ENCODE results near the gene VARS2.

DNA sequence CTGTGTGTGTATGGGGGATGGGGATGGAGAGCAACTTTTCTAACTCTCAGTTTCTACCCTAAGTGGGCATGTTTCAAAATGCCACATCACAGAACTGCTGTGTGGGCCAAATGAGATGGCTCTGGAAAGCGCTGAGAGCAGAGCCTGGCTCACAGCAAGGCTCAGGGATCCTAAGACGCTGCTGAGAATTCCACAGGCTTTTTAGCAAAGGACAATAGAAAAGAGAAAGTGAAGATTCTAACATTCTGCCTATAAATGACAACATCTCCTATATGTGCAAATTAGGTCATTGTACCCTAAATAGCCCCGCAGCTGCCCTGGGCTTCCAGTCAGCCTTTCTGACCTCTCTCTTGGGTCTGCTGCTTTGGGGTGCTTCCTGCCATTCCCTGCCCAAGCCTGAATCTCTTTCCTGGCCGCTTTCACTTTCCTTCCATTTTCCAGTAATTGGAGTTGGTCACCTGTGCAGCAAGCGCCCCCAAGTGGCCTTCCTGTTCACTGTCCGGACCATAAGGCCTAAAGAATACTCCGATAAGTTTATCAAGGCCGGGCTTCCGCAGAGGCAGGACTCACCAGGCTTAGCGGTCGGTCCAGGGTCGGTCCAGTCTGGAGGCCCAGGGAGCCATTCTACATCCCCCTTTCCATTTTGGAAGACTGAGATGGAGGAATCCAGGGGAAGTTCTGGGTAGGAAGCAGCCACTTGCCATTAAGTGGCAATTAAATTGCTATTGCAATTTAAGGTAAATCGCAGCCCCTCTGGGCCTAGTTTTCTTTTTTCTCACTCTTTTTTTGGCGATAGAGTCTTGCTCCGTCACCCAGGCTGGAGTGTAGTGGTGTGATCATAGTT lies 36.4 kb upstream of the VARS2 start:
- TF ChIP-seq, protein P1, sequence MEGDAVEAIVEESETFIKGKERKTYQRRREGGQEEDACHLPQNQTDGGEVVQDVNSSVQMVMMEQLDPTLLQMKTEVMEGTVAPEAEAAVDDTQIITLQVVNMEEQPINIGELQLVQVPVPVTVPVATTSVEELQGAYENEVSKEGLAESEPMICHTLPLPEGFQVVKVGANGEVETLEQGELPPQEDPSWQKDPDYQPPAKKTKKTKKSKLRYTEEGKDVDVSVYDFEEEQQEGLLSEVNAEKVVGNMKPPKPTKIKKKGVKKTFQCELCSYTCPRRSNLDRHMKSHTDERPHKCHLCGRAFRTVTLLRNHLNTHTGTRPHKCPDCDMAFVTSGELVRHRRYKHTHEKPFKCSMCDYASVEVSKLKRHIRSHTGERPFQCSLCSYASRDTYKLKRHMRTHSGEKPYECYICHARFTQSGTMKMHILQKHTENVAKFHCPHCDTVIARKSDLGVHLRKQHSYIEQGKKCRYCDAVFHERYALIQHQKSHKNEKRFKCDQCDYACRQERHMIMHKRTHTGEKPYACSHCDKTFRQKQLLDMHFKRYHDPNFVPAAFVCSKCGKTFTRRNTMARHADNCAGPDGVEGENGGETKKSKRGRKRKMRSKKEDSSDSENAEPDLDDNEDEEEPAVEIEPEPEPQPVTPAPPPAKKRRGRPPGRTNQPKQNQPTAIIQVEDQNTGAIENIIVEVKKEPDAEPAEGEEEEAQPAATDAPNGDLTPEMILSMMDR (IDR thresholded peaks at IDR 0.05): peak; percentile 78 to 94 (median 80)
- peak; percentile 33 to 83 for TF ChIP-seq POLR2AphosphoS5 (IDR thresholded peaks at IDR 0.05; ENCODE audit: insufficient read depth in 1 of 2, low read depth in 1 of 2)
